SK-N-SH treated with all-trans-retinoic acid at 6 μM for 48 hours (cell line): ENCODE data around the gene DES.

Experiments
- ATAC-seq: fragments of 200-7000 bp; cut with Tn5 transposase; 3 replicates; pipeline ENCODE4 v1.9.1; 2020; ENCODE audit warnings: mild to moderate bottlenecking, moderate library complexity
- BACH2 ChIP-seq: fragments of 250-450 bp; sonication (Bioruptor Pico); IDR thresholded peaks from 2 replicates; pipeline ENCODE4 v1.9.0; 2021; ENCODE audit warnings: mild to moderate bottlenecking, borderline replicate concordance
- CSDC2 ChIP-seq: fragments of 250-450 bp; sonication (Bioruptor Pico); IDR thresholded peaks from 2 replicates; pipeline ENCODE4 v1.5.0; 2020; ENCODE audit warnings: mild to moderate bottlenecking, moderate library complexity
- ESRRG ChIP-seq: fragments of 250-450 bp; sonication (Bioruptor Pico); IDR thresholded peaks from 2 replicates; pipeline ENCODE4 v1.6.1; 2021; ENCODE audit warnings: mild to moderate bottlenecking
- GLIS3 ChIP-seq: fragments of 250-450 bp; sonication (Bioruptor Pico); IDR thresholded peaks from 2 replicates; pipeline ENCODE4 v1.5.0; 2020; ENCODE audit warnings: mild to moderate bottlenecking, moderate library complexity
- OSR1 ChIP-seq: fragments of 250-450 bp; sonication (Bioruptor Pico); IDR thresholded peaks from 2 replicates; pipeline ENCODE4 v1.8.0; 2022; ENCODE audit warnings: moderate library complexity, mild to moderate bottlenecking, inconsistent platforms
- PPARA ChIP-seq: fragments of 250-450 bp; sonication (Bioruptor Pico); IDR thresholded peaks from 2 replicates; pipeline ENCODE4 v1.5.0; 2020; ENCODE audit warnings: mild to moderate bottlenecking, borderline replicate concordance
- RARB ChIP-seq: fragments of 250-450 bp; sonication (Bioruptor Pico); IDR thresholded peaks from 2 replicates; pipeline ENCODE4 v1.8.0; 2021; ENCODE audit warnings: mild to moderate bottlenecking, moderate library complexity
- SNAI2 ChIP-seq: fragments of 250-450 bp; sonication (Bioruptor Pico); IDR thresholded peaks from 2 replicates; pipeline ENCODE4 v1.5.0; 2020; ENCODE audit warnings: mild to moderate bottlenecking, moderate library complexity
- TCF4 ChIP-seq: fragments of 250-450 bp; sonication (Bioruptor Pico); IDR thresholded peaks from 2 replicates; pipeline ENCODE4 v1.8.0; 2021; ENCODE audit warnings: mild to moderate bottlenecking, moderate library complexity, borderline replicate concordance
- TOX ChIP-seq: fragments of 250-450 bp; sonication (Bioruptor Pico); IDR thresholded peaks from 2 replicates; pipeline ENCODE4 v1.8.0; 2021; ENCODE audit warnings: mild to moderate bottlenecking, moderate library complexity, borderline replicate concordance
- TSHZ2 ChIP-seq: fragments of 250-450 bp; sonication (Bioruptor Pico); IDR thresholded peaks from 2 replicates; pipeline ENCODE4 v1.5.0; 2020; ENCODE audit warnings: mild to moderate bottlenecking, moderate library complexity
- ZC3H10 ChIP-seq: fragments of 250-450 bp; sonication (Bioruptor Pico); IDR thresholded peaks from 2 replicates; pipeline ENCODE4 v1.5.1; 2021; ENCODE audit warnings: mild to moderate bottlenecking, moderate library complexity
- ZFP30 ChIP-seq: fragments of 450-650 bp; formaldehyde crosslinking; IDR thresholded peaks from 2 replicates; pipeline ENCODE4 v1.5.0; 2022; ENCODE audit warnings: mild to moderate bottlenecking, moderate library complexity
- ZNF565 ChIP-seq: fragments of 450-650 bp; formaldehyde crosslinking; conservative IDR thresholded peaks from 2 replicates; pipeline ENCODE4 v1.5.0; 2020; ENCODE audit warnings: low read depth, mild to moderate bottlenecking, moderate library complexity
- ZNF70 ChIP-seq: fragments of 450-650 bp; formaldehyde crosslinking; IDR thresholded peaks from 2 replicates; pipeline ENCODE4 v1.5.0; 2020; ENCODE audit warnings: mild to moderate bottlenecking, moderate library complexity
- ZNF8 ChIP-seq: fragments of 450-650 bp; formaldehyde crosslinking; IDR thresholded peaks from 2 replicates; pipeline ENCODE4 v1.5.0; 2020; ENCODE audit warnings: mild to moderate bottlenecking, moderate library complexity
- TF ChIP-seq, protein P1 (sequence below): fragments of 250-450 bp; sonication (Bioruptor Pico); IDR thresholded peaks from 2 replicates; pipeline ENCODE4 v1.5.1; 2020; ENCODE audit warnings: low read depth, mild to moderate bottlenecking, moderate library complexity
- TF ChIP-seq, protein P2 (sequence below): fragments of 250-450 bp; sonication (Bioruptor Pico); IDR thresholded peaks from 2 replicates; pipeline ENCODE4 v1.8.0; 2021; ENCODE audit warnings: low read depth, mild to moderate bottlenecking, moderate library complexity, borderline replicate concordance

The DES gene

GRCh38 chr2:219462349-219462748, 44.2 kb downstream of the DES start (continued):
- TF ChIP-seq TSHZ2 (CRISPR knock-in tag) = no peak
- no peak for TF ChIP-seq TCF4 (CRISPR knock-in tag)
- TF ChIP-seq ZNF70 (CRISPR knock-in tag) = no peak
- TF ChIP-seq, protein P1, sequence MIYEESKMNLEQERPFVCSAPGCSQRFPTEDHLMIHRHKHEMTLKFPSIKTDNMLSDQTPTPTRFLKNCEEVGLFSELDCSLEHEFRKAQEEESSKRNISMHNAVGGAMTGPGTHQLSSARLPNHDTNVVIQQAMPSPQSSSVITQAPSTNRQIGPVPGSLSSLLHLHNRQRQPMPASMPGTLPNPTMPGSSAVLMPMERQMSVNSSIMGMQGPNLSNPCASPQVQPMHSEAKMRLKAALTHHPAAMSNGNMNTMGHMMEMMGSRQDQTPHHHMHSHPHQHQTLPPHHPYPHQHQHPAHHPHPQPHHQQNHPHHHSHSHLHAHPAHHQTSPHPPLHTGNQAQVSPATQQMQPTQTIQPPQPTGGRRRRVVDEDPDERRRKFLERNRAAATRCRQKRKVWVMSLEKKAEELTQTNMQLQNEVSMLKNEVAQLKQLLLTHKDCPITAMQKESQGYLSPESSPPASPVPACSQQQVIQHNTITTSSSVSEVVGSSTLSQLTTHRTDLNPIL = no peak
- TF ChIP-seq BACH2 (CRISPR knock-in tag) = no peak
- TF ChIP-seq TOX (CRISPR knock-in tag) = no peak

DNA sequence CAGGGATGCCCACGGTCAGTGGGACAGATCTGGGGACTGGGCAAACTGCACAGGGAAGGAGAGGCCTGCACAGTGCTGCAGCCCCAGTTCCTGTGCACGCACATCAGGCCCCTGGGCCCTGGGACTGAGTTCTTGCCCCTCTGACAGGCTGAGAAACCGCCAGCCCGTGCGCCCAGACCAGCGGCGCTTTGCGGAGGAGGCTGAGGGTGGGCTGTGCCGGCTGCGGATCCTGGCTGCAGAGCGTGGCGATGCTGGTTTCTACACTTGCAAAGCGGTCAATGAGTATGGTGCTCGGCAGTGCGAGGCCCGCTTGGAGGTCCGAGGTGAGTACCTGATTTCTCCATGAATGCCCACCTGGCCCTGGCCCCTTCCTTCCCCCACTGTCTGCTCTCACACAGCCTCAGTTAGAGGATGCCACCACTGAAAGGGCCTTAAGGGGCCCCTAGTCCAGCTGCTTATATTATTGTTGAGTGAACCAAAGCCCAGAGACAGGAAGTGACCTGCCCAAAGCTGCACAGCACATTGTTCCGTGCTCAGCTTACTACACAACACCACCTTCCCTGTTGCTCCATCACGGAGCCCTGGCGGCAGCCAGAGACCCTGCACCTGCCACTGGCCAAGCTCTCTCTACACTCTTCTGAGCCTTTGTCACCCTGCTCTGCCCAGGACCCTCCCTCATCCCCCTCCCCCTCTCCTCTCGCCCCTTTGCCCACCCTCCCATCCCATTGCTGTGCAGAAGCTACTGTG, 46.3 kb downstream of the DES start:
- TF ChIP-seq ESRRG (CRISPR knock-in tag) (no peak), TCF4 (CRISPR knock-in tag) (no peak), RARB (no peak), TOX (CRISPR knock-in tag) (no peak), ZNF70 (CRISPR knock-in tag) (no peak), ZFP30 (no peak), ZC3H10 (no peak), SNAI2 (CRISPR knock-in tag) (no peak), TSHZ2 (CRISPR knock-in tag) (no peak), CSDC2 (CRISPR knock-in tag) (no peak), GLIS3 (CRISPR knock-in tag) (no peak), OSR1 (CRISPR knock-in tag) (no peak), BACH2 (CRISPR knock-in tag) (no peak), PPARA (CRISPR knock-in tag) (no peak), ZNF8 (CRISPR knock-in tag) (no peak), ZNF565 (CRISPR knock-in tag) (no peak)
- TF ChIP-seq, protein P2, sequence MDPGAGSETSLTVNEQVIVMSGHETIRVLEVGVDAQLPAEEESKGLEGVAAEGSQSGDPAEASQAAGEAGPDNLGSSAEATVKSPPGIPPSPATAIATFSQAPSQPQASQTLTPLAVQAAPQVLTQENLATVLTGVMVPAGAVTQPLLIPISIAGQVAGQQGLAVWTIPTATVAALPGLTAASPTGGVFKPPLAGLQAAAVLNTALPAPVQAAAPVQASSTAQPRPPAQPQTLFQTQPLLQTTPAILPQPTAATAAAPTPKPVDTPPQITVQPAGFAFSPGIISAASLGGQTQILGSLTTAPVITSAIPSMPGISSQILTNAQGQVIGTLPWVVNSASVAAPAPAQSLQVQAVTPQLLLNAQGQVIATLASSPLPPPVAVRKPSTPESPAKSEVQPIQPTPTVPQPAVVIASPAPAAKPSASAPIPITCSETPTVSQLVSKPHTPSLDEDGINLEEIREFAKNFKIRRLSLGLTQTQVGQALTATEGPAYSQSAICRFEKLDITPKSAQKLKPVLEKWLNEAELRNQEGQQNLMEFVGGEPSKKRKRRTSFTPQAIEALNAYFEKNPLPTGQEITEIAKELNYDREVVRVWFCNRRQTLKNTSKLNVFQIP = no peak
- TF ChIP-seq, protein P1 = no peak
- no peak for ATAC-seq
